ELF-1 (cell line): Measurements from ENCODE around the gene LRRC37A.
"Not testable (repeated sequence)": the region's sequence is repeated elsewhere in the genome, so short reads cannot be mapped to it uniquely, and the experiment has no call there.

Experiments
- DNase-seq: peaks from one replicate; pipeline ENCODE4 v3.0.0-alpha.2; 2016; ENCODE audit warnings: low read depth, low spot score

Gene LRRC37A

DNA sequence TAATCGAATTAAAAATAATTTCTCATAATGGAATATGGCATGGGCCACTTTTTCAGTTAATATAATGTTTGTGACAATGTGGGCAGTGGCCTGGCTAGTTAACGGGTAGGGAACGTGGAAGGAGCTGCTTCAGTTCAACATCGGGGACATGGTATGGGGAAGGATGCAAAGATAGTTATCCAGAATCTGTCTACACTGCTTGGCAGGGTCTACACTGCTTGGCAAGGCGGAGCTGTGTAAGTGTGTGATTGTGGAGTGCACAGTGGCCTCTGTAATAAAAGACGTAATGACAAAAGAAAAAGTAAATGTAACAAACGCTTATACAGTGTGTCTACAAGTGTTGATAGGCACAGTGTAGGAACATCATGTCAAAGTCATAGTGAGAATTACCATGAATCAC is 7.3 kb upstream of the LRRC37A start:
- not testable (repeated sequence) for DNase-seq

DNA sequence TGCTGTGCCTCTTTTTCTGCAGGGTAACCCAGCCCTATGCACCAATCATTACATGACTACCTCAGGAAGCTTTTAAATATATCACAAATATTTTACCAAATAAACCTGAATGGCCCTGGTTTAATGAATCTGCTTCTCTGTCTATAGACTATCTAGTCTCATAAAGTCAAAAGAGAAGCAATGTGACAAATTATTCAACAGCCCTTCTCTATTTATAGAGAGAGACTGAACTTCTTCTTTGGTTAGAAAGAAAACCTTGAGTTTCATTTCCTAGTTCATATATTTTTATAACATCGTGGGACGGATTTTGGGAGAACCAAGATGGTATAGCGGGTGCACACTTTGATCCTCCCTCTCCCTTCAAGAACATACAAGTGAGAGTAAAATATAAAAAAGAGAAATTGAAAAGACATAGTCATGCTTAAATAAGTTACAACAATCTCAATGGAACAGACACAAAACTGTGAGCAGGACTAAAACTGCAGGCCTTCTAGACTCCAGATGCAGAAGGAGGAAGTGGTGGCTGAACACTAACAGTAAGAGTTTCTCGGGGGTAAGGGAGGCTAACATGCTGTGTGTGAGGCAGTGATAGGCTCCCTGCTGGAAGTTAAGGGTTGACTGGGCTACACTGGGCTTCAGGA is 3.9 kb upstream of the LRRC37A start:
- not testable (repeated sequence) for DNase-seq

DNA sequence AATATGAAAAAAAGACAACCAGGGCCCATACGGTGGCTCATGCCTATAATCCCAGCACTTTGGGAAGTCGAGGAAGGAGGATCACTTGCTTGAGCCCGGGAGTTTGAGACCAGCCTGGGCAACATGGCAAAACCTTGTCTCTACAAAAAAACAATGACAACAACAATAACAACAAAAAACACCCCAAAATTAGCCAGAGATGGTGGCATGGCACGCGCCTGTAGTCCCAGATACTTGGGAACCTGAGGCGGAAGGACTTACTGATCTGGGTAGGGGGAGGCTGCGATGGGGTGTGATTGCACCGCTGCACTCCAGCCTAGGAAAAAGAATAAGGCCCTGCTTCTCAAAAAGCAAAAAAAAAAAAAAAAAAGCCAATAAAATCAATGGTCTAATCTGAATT is 3.3 kb upstream of the LRRC37A start:
- not testable (repeated sequence) for DNase-seq

DNA sequence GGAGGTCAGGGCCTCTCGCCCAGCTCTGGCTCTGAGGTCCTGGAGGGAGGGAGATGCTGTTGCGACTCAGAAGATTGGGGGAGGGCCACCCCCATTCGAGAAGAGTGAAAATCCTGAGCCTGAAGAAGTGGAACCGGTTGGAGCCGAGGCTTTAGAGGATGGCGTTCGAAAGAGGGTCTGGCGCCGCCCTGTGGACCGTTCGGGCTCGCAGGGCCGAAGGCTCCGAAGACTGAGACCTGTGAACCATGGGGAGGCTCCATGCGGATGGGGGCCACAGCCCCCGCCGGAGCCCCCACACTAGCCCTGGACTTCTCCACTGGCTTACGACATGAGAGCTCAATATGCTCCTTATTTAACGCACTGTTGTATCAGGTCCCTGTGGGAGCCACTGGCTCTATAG is 46.3 kb downstream of the LRRC37A start:
- DNase-seq = not testable (repeated sequence)

GRCh38 chr17:46342131-46342530 is 47.2 kb downstream of the LRRC37A start:
- not testable (repeated sequence) for DNase-seq

DNA sequence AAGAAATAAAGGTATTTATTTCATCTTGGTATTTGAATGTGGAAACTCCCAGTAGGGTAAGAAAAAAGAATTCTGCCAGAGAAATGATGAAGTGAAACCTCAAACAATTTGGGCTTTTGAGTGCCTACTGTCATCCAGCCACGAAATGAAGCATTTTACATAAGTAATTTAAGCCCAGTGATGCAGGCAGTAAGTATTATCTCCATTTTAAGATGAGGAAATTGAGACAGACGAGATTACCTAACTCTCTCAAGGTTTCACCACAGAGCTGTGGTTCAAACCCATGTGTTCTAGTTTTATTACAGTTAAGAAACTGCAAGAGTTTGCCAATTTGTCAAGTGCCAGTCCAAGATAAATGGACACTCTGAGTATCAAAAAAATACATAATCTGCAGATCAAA is 53.4 kb downstream of the LRRC37A start:
- not testable (repeated sequence) for DNase-seq

GRCh38 chr17:46349060-46349459 is 54.1 kb downstream of the LRRC37A start:
- DNase-seq = not testable (repeated sequence)

GRCh38 chr17:46353856-46354255 is 58.9 kb downstream of the LRRC37A start:
- not testable (repeated sequence) for DNase-seq

GRCh38 chr17:46361145-46361735 is 66.3 kb downstream of the LRRC37A start:
- not testable (repeated sequence) for DNase-seq

- DNase-seq = not testable (repeated sequence)
Observed at GRCh38 chr17:46361755-46362154, 66.8 kb downstream of the LRRC37A start, which contains the start of gene ARL17B. ARL17B (minus strand) TSS chr17:46361766; CDS start chr17:46358397, 3,369 bp downstream.

DNA sequence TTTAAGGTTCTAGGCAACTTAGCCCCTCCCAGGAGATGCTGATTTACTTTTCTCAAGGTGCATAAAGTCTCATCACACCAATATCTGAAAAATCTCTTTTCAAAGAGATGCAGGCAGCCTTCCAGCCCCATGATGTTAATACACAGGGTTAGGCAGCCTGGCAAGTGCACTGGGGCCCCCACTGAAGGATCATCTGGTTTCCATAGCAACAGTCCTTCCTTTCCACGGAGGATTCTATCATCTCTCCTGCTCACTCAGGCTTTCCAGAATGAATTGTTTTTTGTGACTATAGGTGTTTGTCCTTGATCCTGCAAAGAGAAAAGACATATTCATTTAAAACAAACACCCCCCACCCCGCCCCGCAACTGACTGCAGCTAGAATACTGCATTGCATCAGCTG is 72.6 kb downstream of the LRRC37A start:
- DNase-seq = not testable (repeated sequence)

DNA sequence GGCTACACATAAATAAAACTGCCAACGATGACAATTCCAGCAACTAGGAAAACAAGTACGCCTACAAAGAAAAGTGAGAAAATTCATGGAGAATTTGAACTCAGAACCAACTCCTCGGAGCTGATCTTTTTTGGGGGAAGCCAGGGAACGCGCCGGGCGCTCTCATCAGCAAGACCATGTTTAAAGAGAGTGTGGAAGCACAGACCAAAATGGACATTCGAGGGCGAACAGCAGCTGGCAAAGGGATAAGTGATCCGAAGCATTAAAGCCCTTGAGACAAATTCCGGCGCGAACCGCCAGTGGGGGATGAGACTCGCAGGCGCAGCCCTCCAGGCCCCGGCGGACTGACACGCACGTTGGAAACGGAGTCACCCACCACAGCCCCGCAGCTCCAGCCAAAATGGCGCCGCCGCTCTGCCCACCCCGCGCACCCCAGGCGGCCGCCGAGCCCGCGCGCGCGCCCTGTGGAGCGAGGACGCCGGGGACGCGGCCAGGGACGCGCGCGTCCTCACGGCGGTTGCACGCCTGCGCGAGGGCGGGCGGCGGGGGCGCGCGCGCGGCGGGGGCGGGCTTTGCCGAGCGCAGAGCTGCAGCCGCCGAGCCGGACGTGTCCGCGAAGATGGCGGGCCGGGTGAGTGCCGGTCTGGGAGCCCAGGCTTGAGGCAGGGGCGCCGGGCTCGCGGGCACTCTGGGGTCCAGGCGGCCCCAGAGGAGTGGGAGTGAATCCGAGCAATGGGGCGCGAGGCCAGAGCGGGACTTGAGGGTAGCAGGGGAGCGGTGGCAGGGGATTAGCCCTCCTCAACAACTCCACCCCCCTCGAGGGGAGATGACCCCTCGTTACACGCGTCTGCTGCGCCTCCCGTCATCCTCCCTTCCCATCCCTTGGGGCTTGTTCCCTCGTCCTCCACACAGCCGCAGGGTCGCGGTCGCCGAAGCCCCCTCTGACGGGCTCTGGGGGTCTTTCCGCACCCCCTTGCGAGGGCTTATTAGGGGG is 77.6 kb downstream of the LRRC37A start:
- DNase-seq = not testable (repeated sequence)

DNA sequence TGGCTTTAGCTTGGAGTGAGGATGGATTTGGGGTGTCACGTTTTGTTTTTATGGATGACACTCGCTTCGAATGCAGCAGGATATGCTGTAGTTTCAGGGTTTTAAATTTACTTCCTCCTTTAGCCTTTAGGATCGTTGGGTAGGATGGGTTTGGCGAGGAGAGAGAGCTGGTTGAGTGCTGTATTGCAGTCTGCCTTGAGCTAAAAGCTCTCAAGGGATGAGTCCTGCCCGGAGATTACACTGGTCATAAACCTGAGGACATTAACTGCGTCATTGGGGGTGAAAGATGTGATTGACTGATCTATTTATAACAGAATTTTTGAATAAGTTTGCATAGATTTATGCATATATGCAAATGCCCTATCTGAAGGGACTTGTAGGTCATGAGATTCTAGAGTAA is 78.5 kb downstream of the LRRC37A start:
- DNase-seq = not testable (repeated sequence)

GRCh38 chr17:46383118-46383517 is 88.2 kb downstream of the LRRC37A start:
- not testable (repeated sequence) for DNase-seq

DNA sequence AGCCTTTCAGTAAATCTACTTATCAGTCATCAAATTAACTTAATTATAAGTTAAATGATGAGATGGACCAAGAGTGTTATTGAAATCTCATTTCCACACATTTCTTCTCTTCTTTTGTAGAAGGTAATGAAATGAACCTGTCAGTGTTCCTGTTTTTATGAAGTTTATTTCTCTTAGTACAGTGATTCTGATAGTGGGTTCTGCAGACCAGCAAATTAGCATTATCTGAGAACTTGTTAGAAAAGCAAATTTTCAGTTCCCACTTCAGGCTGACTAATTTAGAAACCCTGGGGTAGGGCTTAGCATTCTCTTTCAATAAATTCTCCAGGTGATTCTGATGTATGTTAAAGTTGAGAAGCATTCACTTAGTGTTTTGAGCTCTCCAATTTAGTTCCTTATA is 90.6 kb downstream of the LRRC37A start:
- not testable (repeated sequence) for DNase-seq
